ENCODE measurements around the gene SOX6. TPM values are rescaled to one million over a fixed set of nuclear protein-coding genes. Genes with fewer than 3 reads are reported as not detected.

SOX6 gene
- total and polyA plus RNA-seq, 2 of the 13 experiments (the other 11 are each of a cell fraction or from before 2014, with no cell fraction given): 2.6 to 11.2 TPM

GRCh38 chr11:16154715-16155396 is 201.5 kb downstream of the SOX6 start (continued):
- TF ChIP-seq PPARG (CRISPR knock-in tag; conservative IDR thresholded peaks at IDR 0.05) (peak; percentile 54; the same call in 1 of the 2 replicates), ZNF350 (CRISPR knock-in tag; IDR thresholded peaks at IDR 0.05; ENCODE audit: borderline replicate concordance, low read depth) (no peak), TCF12 (IDR thresholded peaks at IDR 0.05) (no peak), TCF12 (CRISPR knock-in tag; IDR thresholded peaks at IDR 0.05) (0 out of 2 replicates have a peak, but pooled peaks have one; percentile 30), ARHGAP35 (CRISPR knock-in tag; IDR thresholded peaks at IDR 0.05; ENCODE audit: borderline replicate concordance) (no peak), ARNTL (CRISPR knock-in tag; IDR thresholded peaks at IDR 0.05) (no peak), RBM22 (optimal IDR thresholded peaks at IDR 0.05; ENCODE audit: low read length) (no peak), SALL1 (CRISPR knock-in tag; IDR thresholded peaks at IDR 0.05) (peak; percentile 67; the same call in 1 of the 2 replicates), ZNF747 (CRISPR knock-in tag; IDR thresholded peaks at IDR 0.05; ENCODE audit: borderline replicate concordance) (no peak), ZNF816 (CRISPR knock-in tag; IDR thresholded peaks at IDR 0.05; ENCODE audit: borderline replicate concordance) (0 out of 2 replicates have a peak, but pooled peaks have one; percentile 35), ZNF772 (CRISPR knock-in tag; IDR thresholded peaks at IDR 0.05) (no peak), SOX6 (IDR thresholded peaks at IDR 0.05) (no peak), SOX6 (CRISPR knock-in tag; IDR thresholded peaks at IDR 0.05) (peak; percentile 84), THRA (CRISPR knock-in tag; IDR thresholded peaks at IDR 0.05; ENCODE audit: borderline replicate concordance) (0 out of 2 replicates have a peak, but pooled peaks have one; percentile 23), ZBTB37 (CRISPR knock-in tag; IDR thresholded peaks at IDR 0.05) (no peak), FOXA3 (CRISPR knock-in tag; IDR thresholded peaks at IDR 0.05) (peak; percentile 75), ZNF292 (CRISPR knock-in tag; IDR thresholded peaks at IDR 0.05; ENCODE audit: borderline replicate concordance, low read depth) (0 out of 2 replicates have a peak, but pooled peaks have one; percentile 15)
- TF ChIP-seq, protein P1, sequence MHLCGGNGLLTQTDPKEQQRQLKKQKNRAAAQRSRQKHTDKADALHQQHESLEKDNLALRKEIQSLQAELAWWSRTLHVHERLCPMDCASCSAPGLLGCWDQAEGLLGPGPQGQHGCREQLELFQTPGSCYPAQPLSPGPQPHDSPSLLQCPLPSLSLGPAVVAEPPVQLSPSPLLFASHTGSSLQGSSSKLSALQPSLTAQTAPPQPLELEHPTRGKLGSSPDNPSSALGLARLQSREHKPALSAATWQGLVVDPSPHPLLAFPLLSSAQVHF (CRISPR knock-in tag; IDR thresholded peaks at IDR 0.05): no peak
- TF ChIP-seq, protein P2, sequence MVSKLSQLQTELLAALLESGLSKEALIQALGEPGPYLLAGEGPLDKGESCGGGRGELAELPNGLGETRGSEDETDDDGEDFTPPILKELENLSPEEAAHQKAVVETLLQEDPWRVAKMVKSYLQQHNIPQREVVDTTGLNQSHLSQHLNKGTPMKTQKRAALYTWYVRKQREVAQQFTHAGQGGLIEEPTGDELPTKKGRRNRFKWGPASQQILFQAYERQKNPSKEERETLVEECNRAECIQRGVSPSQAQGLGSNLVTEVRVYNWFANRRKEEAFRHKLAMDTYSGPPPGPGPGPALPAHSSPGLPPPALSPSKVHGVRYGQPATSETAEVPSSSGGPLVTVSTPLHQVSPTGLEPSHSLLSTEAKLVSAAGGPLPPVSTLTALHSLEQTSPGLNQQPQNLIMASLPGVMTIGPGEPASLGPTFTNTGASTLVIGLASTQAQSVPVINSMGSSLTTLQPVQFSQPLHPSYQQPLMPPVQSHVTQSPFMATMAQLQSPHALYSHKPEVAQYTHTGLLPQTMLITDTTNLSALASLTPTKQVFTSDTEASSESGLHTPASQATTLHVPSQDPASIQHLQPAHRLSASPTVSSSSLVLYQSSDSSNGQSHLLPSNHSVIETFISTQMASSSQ (IDR thresholded peaks at IDR 0.05; ENCODE audit: low read depth): peak; percentile 21; the same call in 1 of the 2 replicates
- TF ChIP-seq, protein P2 (CRISPR knock-in tag; IDR thresholded peaks at IDR 0.05; ENCODE audit: borderline replicate concordance): peak; percentile 53; the same call in 1 of the 2 replicates
- TF ChIP-seq, protein P3, sequence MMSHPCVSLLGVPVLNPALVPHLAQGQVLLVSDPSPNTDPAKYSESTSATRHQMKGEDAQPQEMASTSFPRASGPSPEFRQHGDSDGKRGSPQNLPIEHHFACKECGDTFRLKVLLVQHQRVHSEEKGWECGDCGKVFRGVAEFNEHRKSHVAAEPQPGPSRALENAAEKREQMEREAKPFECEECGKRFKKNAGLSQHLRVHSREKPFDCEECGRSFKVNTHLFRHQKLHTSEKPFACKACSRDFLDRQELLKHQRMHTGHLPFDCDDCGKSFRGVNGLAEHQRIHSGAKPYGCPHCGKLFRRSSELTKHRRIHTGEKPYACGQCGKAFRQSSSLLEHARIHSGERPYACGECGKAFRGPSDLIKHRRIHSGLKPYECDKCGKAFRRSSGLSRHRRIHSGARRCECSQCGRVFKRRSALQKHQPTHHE (CRISPR knock-in tag; IDR thresholded peaks at IDR 0.05; ENCODE audit: borderline replicate concordance): 0 out of 2 replicates have a peak, but pooled peaks have one; percentile 46
